NCI-H526 (cell line): ENCODE results near the gene SIGLEC5.
"Not testable (repeated sequence)": the region's sequence is repeated elsewhere in the genome, so short reads cannot be mapped to it uniquely, and the experiment has no call there.

Experiments used
- DNase-seq, 2 experiments: peaks; one replicate each; lab custom pipeline; 2025; lab: John Stamatoyannopoulos, UW

The SIGLEC5 gene, protein sequence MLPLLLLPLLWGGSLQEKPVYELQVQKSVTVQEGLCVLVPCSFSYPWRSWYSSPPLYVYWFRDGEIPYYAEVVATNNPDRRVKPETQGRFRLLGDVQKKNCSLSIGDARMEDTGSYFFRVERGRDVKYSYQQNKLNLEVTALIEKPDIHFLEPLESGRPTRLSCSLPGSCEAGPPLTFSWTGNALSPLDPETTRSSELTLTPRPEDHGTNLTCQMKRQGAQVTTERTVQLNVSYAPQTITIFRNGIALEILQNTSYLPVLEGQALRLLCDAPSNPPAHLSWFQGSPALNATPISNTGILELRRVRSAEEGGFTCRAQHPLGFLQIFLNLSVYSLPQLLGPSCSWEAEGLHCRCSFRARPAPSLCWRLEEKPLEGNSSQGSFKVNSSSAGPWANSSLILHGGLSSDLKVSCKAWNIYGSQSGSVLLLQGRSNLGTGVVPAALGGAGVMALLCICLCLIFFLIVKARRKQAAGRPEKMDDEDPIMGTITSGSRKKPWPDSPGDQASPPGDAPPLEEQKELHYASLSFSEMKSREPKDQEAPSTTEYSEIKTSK

DNA sequence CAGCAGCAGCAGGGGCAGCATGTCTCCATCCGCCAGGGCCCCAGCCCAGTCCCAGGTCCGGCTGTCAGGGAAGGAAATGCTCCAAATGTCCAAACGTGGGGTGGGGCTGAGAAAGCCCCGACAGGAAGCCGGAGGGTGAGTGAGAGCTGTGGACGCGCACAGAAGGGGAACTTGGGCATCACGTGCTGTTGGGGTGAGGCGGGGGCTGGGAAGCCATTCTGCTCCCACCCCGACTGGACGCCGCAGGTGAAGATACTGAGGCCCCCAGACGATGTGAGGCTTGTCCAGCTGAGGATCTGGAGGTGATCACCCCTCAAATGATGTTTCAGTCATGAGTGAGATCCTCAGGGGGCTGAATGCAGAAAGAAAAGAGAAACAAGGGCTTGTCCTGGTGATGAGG is at the start of gene SIGLEC5:
SIGLEC5 (minus strand) TSS at position 87 of the 400 bp plus-strand sequence; CDS start at position 21, 66 bp downstream.
- not testable (repeated sequence) for DNase-seq

DNA sequence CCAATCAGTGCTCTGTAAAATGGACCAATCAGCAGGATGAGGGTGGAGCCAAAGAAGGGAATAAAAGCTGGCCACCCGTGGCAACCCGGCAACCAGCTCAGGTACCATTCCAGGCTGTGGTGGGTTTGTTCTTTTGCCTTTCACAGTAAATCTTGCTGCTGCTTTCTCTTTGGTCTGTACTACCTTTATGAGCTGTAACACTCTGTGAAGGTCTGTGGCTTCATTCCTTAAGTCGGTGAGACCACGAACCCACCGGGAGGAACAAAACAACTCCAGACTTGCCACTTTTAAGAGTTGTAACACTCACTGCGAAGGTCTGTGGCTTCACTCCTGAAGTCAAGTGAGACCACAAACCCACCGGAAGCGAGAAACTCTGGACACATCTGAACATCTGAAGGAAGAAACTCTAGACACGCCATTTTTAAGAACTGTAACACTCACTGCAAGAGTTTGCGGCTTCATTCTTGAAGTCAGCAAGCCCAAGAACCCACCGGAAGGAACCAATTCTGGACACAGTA is 46.4 kb upstream of the SIGLEC5 start:
- DNase-seq: no peak

DNA sequence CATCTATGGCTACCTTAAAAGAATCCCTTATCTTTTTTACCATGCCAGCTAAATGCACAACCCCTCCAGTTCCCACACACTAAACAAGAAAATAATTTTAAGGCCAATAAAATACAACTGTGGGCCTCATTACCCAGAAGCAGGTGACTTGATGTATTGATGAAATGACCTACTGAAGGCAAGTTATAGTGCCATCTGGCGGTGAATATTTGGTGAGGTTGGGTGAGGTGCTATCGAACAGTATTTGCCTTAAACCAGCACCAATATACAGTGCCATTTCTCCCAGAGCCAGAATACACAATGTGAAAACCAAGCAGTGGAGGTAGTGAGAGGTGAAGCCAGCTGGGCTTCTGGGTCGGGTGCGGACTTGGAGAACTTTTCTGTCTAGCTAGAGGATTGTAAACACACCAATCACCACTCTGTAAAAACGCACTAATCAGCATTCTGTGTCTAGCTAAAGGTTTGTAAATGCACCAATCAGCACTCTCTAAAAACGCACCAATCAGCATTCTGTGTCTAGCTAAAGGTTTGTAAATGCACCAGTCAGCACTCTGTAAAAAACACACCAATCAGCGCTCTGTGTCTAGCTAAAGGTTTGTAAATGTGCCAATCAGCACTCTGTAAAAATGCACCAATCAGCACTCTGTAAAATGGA is 45.8 kb upstream of the SIGLEC5 start:
- peak; percentile 40 to 72 for DNase-seq

DNA sequence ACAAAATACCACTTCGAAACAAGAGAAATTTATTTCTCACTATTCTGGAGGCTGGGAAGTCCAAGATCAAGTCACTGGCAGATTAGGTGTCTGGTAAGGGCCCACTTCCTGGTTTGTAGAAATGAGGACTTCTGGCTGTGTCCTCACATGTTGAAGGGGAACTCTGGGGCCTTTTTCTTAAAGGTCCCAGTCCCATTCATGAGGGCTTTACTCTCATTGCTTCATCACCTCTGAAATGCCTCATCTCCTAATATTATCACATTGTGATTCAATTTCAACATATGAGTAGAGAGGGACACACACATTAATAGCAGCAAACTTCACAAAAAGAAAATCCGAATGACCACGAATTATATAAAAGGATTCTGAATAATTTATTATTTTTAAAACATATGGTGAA is 38.0 kb upstream of the SIGLEC5 start:
- DNase-seq: no peak

DNA sequence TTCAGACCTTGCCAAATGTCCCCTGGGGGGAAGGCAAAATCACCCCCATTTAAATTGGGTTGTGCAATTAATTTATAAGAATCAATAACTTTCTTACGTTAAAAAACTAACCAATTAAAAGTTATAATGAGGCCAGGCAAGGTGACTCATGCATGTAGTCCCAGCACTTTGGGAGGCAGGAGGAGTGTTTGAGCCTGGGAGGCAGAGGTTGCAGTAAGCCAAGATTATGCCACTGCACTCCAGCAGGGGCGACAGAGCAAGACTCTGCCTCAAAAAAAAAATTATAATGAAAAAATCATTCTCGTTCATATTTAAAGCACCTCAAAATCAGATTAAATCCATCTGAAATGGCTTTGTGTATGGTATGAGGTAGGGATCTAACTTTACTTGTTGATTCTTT is 34.8 kb upstream of the SIGLEC5 start:
- DNase-seq: no peak

DNA sequence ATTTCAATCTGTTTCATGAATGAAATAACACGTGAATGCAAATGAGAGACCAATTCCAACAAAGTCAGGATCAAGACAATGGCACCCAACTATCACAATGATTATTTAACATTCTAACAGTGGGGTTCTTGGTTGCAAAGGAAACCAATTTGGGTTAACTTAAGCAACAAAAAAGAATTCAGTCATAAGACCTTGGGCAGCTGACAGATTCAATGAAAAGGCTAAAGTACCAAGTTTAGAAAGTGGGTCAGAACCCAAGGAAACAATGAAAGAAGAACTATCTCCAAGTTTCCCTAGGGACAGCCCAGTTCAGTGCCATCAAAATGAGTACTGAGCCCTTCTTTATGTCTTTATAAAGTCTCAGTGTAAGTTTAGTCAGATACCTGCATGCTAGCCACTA is 33.9 kb upstream of the SIGLEC5 start:
- no peak for DNase-seq

DNA sequence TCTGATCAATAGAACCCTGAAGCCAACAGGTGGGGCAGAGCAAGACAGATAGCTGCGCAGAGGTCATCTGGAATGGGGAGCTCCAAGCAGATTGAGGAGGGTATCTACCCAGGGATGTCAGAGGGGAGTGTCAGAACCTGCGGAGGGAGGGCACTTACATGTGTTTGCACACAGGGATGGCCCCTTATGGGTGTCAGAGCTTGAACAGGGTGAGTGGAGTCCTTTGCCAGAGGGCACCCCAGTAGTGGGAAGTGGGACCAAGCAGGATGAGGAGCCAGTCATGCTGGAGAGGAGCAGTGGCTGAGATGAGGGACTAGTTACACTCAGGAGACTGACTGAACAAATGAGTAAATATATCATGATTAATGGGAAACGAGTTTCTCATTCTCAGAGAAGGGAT is 33.4 kb upstream of the SIGLEC5 start:
- no peak for DNase-seq

DNA sequence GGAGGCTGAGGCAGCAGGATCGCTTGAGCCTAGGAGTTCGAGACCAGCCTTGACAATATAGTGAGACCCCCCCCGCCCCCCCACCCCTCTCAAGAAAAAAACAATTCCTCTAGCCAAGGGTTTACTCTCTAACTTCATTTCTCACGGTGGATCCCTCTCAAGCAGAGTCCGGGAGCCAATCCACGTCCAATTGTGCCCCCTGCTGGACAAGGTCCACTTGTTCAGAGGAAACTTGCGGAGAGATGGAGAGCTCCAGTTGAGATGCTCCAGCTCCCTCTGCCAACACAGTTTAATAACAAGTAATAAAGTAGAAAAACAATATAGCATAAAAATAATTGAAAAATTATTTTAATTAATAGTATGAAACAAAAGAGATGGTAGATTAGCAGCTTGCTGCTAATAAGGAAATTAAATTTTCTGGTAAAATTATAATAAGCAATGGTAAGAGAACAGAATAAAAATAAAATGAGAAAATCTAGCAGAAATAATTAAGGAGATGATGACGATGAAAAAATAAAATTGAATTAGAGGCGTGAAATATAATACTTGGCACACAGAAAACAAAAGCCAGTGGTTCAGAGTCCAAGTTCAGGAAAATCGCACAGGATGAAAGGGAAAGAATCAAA is 30.9 kb upstream of the SIGLEC5 start:
- DNase-seq: peak; percentile 77 to 94

DNA sequence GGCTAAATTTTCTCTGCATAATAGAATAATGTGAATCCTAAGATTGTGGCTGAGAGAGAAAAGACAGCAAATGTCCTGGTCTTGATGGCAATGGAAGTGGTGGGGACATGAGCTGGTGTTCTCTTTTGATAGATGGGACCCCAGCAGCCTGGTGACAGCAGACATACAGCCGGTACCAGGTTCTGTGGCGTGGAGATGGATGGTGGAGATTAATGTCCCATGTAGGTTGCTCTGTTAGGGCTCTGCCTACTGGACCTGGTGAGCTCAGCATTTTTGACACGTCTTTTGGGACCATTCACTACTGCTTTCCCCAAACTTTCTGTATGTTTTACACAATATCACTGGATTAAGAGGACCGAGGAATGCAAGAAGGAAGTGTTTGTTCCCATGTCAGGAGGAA is 24.6 kb upstream of the SIGLEC5 start:
- DNase-seq: peak in 1 of 2 experiments; percentile 32

DNA sequence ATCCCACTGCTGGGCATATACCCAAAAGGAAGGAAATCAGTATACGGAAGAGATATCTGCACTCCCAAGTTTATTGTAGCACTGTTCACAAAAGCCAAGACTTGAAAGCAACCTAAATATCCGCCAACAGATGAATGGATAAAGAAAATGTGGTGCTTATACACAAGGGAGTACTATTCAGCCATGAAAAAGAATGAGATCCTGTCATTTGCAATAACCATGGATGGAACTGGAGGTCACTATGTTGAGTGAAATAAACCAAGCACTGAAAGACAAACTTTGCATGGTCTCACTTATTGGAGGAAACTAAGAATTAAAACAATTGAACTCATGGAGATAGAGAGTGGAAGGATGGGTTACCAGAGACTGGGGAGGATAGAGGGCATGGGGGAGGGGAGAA is 23.0 kb upstream of the SIGLEC5 start:
- no peak for DNase-seq

DNA sequence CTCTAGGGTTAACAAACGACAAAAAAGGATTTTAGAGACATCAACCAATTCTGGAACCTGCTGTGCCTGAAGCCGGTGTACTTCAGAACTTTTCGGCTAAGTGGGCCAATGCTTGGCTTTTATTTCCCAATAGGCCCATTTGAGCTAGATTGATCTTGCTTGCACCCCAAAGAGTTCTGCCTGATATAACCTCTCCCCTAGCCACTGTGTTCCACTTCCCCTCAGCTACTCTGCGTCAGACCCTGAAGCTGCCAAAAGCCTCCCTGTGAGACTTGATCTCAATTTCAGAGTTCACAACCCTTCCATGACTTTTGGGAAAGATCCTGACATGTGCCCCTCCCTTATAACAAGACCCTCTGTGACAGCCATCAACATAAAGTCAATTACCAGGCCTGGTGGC is 22.1 kb upstream of the SIGLEC5 start:
- no peak for DNase-seq

DNA sequence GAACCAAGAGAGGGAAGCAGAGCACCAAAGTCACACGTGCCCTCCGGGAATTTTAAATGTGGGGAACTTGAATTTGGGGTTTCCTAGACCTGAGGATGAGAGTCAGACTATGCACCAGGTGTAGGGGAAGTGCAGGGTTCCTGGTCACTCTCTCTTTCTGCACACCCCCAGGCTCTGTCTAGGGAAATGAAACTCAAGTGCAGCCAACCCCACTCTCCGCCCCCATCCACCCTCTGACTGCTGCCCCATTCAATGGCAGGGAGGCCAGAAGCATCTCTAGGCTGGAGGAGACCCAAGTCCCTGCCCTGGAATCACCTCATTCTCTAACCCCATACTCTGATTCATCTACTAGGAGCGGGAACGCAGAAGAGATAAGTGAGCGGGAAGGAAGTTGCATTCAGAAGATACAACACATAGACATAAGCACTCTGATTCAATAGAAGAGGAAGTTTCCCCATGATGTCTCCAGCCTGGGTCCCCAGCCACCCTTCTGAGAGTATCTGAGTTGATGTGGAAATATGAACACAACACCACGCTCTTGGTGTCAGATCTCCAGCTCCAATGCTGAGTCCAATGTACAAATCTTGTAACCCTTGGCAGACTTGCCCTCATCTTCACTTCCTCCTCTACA is 21.1 kb upstream of the SIGLEC5 start:
- no peak for DNase-seq

DNA sequence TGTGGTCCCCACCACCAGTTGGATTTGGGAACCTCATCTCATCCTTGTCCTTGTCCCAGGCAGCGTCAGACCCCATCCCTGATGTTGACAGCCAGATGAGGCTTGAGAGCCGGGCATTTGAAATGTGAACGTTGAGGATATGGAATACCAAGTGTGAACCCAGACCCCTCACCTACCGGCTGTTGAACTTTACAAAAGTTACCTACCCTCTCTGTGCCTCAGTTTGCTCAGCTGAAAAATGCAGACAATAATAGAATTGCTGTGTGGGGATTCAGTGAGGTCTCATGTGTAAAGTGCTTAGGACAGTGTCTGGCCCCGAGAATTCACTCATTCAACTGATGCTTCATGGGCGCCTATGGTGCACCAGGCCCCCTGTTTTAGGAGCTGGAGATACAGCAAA is 17.1 kb upstream of the SIGLEC5 start:
- no peak for DNase-seq

DNA sequence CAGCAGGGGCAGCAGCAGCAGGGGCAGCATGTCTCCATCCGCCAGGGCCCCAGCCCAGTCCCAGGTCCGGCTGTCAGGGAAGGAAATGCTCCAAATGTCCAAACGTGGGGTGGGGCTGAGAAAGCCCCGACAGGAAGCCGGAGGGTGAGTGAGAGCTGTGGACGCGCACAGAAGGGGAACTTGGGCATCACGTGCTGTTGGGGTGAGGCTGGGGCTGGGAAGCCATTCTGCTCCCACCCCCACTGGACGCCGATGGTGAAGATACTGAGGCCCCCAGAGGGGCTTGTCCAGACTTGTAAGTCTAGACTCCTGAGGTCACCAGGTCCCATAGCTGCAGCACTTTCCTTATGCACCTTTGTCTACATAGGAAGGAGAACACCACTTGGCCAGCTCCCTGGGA is 16.5 kb upstream of the SIGLEC5 start, which contains the start of gene SIGLEC14:
SIGLEC14 (minus strand) TSS at position 96 of the 400 bp plus-strand sequence; CDS start at position 30, 66 bp downstream.
- DNase-seq: not testable (repeated sequence)

DNA sequence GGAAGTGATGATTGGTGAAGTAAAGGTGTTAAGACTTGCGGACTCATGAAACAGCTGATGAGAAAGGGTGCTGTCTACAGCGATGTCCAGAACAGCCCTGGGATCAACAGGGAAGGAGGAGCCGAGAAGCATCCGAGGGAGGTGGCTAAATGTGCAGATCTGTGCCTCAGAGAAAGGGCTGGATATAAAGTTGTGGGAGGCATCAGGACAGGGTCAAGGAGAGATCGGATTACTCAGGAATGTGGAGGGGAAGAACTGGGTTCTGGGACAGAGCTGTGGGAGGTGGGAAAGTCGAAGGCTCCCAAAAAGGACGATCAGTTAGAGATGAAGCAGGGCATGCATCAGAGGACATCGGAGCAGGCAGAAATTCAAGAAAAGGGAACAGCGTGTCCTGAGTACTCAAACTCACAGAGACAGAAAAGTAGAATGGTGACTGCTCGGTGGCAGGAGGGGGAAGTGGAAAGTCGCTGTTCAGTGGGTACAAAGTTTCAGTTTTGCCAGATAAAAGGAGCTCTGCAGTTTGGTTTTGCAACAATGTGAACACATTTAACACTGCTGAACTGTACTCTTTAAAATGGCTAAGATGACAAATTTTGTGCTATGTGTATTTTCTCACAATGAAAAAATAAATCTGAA is 14.6 kb upstream of the SIGLEC5 start:
- no peak for DNase-seq

DNA sequence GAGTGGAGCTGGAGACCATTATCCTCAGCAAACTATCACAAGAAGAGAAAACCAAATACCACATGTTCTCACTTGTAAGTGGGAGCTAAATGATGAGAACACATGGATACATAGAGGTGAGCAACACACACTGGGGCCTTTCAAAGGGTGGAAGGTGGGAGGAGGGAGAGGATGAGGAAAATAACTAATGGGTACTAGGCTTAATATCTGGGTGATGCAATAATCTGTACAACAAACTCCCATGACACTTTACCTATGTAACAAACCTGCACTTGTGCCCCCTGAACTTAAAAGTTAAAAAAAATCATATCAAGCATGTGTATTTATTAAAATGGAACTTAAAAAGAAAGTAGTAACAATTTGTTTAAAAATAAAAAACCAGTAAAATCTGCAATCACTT is 11.4 kb upstream of the SIGLEC5 start:
- no peak for DNase-seq

DNA sequence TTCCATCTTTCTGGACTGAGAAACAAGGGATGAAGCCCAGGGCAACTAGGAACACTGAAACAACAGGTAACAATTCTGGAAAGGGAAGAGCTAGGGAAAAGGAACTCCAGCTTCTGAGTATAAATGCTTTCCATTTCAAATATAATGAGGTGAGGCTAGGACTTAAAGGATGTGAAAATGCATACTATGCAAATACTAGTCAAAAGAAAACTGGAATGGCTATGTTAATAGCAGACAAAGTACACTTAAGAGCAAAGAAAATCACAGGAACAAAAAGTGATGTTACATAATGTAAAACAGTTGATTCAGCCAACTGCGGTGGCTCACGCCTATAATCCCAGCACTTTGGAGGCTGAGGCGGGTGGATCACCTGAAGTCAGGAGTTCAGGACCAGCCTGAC is 10.2 kb upstream of the SIGLEC5 start:
- no peak for DNase-seq

DNA sequence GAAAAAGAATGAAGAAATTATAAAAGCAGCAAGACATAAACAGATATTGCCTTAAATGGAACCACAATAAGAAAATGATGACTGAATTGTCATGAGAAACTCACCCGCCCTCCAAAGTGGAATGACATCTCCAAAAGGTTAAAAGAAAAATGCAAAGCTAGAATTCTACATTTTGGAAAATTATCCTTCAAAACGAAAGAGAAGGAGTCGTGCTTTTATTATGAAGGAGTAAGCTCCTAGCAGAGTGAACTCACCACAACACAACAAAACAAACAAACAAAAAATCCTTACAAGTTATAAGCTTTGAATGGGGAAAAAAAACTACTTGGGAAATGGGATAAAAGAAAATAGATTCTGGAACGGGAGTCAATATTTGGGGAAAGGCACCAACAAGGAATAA is 9.7 kb upstream of the SIGLEC5 start:
- no peak for DNase-seq

DNA sequence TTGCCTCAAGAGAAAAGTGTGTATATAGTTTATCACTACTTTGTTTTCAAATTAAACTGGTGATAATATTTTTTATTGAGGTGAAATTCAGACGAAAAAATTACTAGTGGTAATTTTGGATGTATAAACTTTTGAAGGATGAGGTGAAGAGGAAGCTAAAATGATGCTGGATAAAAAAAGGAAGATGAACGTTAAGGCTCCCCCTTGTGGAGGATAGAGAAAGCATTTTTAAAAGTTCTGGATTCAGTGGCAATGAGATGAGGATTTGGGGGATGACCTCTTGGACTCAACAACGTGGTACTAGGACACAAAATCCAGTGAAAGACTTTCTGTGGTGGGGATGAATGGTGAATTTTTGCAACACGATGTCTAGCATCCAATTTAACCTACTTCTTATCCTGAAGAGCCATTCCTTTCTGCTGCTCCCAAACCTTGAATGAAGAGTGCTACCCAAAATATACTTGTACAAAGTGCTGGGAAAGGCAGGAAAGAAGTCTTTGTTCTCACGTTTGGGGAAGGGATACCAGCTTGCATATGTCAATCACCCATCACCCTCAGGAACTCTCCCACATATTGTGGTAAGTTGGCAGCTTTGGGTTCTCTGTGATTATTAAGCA is 7.3 kb upstream of the SIGLEC5 start:
- DNase-seq: peak in 1 of 2 experiments; percentile 36

DNA sequence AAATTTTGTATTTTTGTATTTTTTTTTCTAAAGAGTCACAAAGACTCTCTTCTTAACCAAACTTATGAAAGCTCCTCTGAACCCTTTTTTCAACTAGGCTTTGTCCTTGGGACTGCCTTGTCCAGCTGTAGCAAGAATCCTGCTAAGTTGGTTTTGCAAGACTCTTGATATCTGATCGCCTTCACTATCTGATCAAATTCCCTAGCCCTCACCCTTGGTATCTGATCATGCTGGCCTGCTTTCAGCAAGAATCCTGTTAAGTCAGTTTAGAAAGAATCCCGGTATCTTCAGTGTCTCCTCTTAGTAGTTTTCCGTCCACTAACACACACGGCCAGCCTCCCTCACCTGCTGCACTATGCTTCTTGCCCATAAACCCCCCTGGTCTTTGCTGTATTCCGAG is 1.9 kb upstream of the SIGLEC5 start:
- no peak for DNase-seq
